ENCODE measurements around the gene HDAC3.

DNA sequence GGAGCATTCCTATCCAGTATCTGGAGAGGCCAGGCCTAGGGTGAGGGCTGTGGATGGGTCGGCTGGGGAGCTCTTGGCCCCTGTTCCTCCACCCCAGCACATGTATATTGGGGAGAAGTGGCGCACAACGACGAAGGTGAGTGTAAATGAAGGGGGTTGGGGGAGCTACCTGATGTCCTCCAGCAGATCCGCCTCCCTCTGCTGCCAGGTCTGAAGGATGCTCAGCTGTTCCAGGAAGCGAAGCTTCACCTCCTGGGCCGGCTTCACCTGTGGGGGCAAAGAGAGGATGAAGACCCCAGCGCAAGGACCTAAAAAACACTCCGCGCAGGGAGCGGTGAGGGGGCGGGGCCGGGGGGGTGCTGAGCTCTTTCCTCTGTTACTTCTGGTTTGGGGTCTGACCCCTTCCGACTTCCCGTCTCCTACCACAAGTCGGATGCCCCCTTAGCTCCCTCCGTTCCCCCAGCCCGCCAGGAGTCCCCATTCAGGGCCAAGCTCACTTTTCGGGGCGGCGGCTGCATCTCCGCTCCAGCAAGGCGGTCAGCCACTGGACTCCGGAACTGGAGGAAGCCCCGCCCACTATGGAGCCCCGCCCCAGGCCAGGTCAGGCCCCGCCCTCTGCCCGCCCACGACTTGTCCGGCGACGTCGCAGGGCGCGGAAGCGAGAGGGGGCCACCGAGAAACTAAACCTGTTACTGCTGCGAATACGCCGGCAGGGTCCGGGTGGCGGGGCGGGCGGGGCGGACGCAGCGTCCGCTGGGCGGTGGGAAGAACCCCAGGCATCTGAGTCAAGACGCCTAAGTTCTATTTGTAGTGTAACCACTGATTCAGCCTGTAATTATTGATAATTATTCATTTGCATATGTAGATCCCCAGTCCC lies 14.4 kb upstream of the HDAC3 start, which contains the start of gene FCHSD1:
- TF ChIP-seq, protein P1, sequence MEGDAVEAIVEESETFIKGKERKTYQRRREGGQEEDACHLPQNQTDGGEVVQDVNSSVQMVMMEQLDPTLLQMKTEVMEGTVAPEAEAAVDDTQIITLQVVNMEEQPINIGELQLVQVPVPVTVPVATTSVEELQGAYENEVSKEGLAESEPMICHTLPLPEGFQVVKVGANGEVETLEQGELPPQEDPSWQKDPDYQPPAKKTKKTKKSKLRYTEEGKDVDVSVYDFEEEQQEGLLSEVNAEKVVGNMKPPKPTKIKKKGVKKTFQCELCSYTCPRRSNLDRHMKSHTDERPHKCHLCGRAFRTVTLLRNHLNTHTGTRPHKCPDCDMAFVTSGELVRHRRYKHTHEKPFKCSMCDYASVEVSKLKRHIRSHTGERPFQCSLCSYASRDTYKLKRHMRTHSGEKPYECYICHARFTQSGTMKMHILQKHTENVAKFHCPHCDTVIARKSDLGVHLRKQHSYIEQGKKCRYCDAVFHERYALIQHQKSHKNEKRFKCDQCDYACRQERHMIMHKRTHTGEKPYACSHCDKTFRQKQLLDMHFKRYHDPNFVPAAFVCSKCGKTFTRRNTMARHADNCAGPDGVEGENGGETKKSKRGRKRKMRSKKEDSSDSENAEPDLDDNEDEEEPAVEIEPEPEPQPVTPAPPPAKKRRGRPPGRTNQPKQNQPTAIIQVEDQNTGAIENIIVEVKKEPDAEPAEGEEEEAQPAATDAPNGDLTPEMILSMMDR (IDR thresholded peaks at IDR 0.05) = peak in 2 of 6 experiments; percentile 14 to 22
- peak; percentile 35 to 51 for TF ChIP-seq POLR2A (IDR thresholded peaks at IDR 0.05)
